GM18526 (cell line): Measurements from ENCODE around the gene FGF14.

Experiments
- POLR2A ChIP-seq: IDR thresholded peaks from 3 replicates; pipeline ENCODE4 v1.6.1; 2011; ENCODE audit not compliant: insufficient read length; ENCODE audit errors: extremely low read depth

Gene FGF14

DNA sequence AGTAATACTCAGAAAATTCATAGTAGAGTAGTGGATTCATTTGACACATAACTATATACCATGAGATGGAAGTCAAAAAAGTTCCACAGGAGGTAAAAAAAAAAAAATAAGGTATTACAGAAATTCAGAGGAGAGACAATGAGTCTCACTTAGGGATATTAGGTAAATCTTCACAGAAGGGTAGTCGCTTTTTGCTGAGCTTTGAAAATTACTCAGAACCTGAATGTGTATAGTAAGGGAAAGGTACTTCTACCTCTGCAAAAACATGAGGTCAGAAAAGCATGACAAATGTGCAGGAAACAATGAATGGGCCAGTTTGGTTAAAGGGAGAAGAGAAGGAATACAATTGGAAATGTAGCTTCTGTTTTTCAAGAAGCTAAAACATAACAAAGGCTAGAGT lies 698.8 kb downstream of the FGF14 start:
- no peak for TF ChIP-seq POLR2A

DNA sequence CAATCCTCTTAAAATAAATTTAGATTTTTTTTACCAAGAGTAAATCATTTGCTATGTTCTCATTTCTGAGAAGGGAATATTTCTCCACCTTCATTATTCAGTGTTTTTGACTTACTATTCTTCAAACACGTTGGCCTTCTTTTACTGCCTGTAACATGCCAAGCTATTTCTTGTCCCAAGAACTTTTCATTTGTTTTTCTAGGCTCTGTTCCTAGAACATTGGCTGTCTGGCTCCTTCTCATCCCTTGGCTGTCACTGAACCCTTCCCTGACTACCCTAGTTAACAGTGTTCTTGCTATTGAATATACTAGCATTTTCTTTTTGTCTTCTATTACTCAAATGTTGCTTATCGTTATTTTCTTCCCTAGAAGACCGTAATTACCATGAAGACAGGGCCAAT lies 701.2 kb downstream of the FGF14 start:
- no peak for TF ChIP-seq POLR2A

DNA sequence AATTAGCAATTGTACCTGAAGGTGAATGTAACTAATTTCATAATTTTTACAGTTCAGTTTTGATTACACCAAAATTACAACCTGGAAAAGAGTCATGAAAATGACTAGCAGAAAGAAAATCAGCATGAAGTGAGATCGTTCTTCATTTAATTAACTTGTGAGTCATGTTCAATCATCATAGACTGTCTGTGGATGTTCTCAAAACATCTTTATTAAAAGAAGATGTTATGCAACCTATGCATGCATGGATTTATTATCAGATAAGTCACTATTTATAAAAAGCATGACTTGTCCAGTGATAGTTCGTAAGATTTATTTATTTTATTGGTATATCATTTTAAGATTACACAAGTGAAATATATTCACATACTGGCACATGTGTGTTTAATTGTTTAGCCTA lies 703.4 kb downstream of the FGF14 start:
- TF ChIP-seq POLR2A = no peak

DNA sequence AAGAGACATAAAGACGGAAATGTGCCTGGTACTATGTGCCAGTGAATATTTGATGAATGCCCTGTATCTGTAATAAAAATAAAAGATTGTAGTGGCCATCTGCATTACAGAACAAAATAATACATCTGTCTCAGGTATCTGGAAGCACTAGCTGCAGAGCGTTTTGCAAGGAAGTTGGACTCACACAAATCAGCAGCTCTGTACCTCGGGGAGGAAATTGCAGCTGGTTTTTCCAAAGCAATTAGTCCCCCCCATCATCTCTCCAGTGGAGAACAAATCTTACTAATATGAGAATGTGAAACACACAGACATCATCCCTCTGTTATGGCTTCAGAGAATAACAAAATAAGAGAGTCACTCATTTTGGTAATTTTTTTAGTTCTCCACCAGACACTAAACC lies 704.1 kb downstream of the FGF14 start:
- TF ChIP-seq POLR2A = no peak

DNA sequence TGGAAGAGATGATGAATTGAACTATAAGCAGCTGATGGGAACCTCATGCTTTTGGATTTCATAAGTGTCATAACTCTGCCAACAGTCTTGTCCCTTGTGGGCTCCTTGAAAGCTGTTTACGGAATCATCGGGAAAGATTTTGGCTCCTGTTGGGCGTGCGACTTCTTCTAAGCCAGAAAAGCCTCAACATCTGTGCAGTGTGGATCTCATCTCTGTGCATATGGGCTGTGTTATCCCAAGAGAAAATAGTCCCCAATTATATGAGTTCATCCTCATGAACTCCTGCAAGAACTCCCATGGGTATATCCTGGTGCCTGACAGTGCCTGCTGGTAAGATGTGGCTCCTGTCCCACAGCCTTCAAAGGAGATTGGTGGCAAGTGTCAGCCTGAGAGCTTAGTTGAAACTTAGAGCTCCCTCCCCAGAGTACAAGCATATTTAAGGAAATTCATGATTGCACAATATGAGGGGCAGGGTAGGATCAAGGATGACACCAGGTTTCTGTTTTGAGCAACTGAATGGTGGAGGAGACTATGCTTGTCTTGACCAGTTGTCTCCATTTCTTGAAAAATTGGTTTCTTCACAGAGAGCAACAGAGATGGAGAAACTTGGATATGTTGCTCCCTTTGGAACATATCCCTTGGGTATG lies 705.9 kb downstream of the FGF14 start:
- TF ChIP-seq POLR2A = no peak

DNA sequence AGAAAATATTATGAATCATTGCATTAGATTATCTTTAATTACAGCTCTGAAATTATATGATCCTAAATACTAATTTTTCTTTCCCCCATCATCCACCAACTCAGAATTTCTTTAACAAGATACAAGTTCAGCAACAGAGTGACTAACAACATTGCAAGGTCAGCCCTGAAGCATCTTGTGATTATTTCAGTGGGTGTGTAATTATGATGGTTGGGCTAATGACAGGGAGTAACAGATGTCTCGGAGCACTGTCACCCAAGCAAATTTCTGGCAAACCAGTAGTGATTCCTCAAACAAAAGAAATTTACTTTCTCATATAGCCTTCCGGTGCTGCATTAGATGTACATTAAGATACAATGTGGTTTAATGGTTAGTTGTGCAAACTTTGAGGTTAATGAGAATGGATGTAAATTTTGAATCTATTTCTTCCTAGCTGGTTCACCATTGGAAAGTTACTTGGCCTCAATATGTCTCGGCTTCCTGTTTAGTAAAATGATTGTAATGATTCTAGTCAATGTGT lies 710.4 kb downstream of the FGF14 start:
- no peak for TF ChIP-seq POLR2A

DNA sequence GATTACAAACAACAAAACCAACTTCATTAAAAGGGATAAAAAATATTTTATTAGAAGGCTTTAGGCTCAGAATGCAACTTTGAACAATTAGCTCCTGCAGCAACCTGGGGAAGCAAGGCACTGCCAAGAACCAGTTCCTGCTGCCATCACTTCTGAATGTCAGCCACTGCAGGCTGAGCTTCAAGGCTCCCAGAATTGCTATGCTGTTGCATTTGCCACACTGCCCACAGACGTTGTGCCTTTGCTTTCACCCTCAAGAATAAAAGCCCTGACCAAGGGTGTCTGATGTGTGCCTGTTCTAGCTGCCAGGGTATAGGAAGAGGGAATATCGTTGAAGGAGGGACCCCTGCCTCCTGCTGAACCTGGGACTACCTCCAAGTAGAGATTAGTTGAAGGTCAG lies 711.0 kb downstream of the FGF14 start:
- no peak for TF ChIP-seq POLR2A

DNA sequence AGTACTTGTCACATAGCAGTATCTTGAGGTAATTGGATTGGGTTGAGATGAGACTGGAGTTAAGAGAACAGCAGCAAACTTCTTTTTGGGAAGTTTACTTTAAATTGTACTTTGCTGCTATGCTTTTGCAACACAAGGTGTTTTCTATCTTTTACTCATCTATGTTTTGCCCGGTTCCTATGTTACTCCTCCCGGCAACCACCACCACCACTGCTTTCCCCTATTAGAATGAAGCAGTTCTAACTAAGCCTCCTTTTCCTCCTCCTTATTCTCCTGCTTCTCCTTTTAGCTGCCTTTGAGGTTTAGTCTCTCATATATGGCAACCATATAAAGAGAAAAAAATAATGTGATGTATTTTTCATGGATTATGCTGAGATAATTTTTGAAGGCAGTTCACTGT lies 715.8 kb downstream of the FGF14 start:
- TF ChIP-seq POLR2A = no peak

DNA sequence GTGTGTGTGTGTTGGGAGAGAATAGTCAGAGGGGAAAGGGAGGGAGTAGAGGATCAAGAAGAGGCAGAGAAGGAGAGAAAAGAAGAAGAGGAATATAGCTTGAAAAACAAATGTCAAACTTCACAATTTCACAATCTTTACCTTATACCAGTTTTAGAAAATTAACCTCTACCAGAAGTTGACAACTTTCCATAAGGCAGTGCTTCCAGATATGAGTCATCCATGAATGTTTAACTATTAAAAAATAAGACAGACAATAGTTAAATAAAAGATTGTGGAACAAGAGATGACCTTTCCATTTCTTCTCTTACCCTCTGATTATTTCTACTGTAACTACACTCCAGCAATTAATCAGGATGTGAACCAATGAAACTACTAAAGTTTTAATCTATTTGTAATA lies 720.0 kb downstream of the FGF14 start:
- TF ChIP-seq POLR2A = no peak

DNA sequence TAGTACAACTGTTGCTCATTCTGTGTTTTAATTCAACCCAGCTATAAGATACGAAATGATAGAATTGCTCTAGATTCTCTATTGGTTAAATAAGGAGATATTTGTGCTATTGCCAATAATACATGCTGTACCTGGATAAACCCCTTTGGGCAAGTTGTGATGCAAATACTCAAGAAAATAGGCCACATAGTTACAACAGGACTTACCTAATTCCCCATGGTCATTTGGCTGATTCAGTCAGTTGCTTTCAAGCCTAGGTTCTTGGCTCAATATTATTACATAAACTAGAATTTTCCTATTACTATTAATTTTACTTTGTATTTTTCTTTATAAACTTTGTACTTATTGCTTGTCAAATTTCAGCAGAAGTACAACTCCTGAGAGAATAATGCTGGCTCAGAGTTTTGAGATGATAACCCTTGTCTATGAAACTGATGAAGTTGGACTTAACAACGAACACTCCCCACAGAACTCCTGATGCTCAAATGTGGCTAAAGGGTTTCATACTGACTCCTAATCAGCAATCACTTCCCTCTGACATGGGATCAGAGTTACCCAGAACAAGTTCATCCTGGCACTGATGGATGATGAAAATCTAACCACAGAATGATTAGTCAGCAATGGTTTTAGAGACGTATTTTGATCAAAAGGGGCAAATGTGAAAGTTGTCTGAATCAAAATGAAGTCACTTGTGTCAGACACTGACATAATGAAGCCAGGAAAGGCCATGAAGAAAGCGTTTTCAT lies 728.3 kb downstream of the FGF14 start:
- no peak for TF ChIP-seq POLR2A

DNA sequence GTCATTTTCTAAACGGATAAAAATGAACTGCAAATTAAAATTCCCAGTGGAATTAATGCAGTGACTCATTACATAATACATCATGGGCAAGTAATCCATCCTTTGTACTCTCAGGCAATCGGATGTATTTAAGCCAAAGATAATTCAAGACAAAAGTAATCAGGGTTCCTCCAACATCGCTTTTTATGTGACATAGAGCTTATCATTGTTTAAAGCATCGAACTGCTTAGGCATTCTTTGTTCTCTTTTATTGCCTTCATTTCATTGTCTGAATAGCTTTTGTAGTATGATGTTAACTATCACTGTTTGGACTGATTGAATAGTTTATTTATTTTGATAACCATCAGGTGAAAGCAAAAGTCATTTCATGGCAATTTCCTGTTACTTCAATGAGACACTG lies 740.0 kb downstream of the FGF14 start:
- TF ChIP-seq POLR2A = no peak
